Thoracic aorta (tissue), 2 donors: ENCODE data around the gene CLMN. TPM values are rescaled to one million over a fixed set of nuclear protein-coding genes. Genes with fewer than 3 reads are reported as not detected.

ENCODE experiments used
- ATAC-seq: fragments of 150-250 bp; one replicate; pipeline ENCODE4 v1.8.0; 2017; ENCODE audit warnings: low read depth; ENCODE audit not compliant: insufficient number of reproducible peaks, low FRiP score
- DNase-seq: peaks from one replicate; pipeline ENCODE4 v3.0.0-alpha.2; 2020; ENCODE audit warnings: low spot score
- H3K27ac ChIP-seq, 2 donors: fragments of 200-600 bp; sonication (generic); 1 replicate in 1 of 2; 2 replicates in 1 of 2; pipeline ENCODE4 v1.5.1; 2016; ENCODE audit warnings: mild to moderate bottlenecking in 2 of 2, moderate library complexity in 2 of 2
- H3K27me3 ChIP-seq: fragments of 200-600 bp; sonication (generic); replicated peaks from 2 replicates; pipeline ENCODE4 v1.6.0; 2016; ENCODE audit warnings: mild to moderate bottlenecking; ENCODE audit not compliant: insufficient read depth
- H3K36me3 ChIP-seq: fragments of 200-600 bp; sonication (generic); one replicate; pipeline ENCODE4 v1.5.1; 2016
- H3K4me1 ChIP-seq, 2 donors: fragments of 200-600 bp; sonication (generic); 1 replicate in 1 of 2; 2 replicates in 1 of 2; pipeline versions ENCODE4 v1.5.1 to v1.6.0; 2016; ENCODE audit warnings: low read depth in 2 of 2, mild to moderate bottlenecking in 1 of 2; ENCODE audit not compliant: control insufficient read depth in 1 of 2
- H3K4me3 ChIP-seq: fragments of 200-600 bp; sonication (generic); 2 replicates; pipeline ENCODE4 v1.5.1; 2016; ENCODE audit warnings: mild to moderate bottlenecking
- H3K9me3 ChIP-seq: fragments of 200-600 bp; sonication (generic); 2 replicates; pipeline ENCODE4 v1.5.1; 2016
- total RNA-seq, 2 donors: library from RNA; depleted of rRNA; stranded (reverse); fragments of >200 nt; gene quantifications; one replicate each; pipeline versions ENCODE4 v1.1.0 to v1.2.3, GENCODE V29; 2016
- TF ChIP-seq, protein P1 (sequence below): fragments of 200-600 bp; sonication (generic); IDR thresholded peaks from one replicate; pipeline ENCODE4 v1.5.1; 2019; ENCODE audit warnings: antibody characterized with exemption

CLMN gene
- total RNA-seq, 2 donors from 2014 or later: 7.3 to 10.4 TPM

DNA sequence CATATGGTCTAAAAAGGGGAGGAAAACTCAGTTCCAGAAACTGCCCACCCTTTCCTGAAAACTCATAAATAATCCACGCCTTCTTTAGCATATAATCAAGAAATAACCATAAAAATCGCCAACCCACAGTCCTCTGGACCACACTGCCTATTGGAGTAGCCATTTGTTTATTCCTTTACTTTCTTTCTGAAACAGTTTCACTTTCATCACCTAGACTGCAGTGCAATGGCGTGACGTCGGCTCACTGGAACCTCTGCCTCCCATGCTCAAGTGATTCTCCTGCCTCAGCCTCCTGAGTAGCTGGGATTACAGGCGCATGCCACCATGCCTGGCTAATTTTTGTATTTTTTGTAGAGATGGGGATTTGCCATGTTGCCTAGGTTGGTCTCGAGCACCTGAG is 44.2 kb downstream of the CLMN start:
- DNase-seq (no peak), ATAC-seq (no peak)
- Histone ChIP-seq H3K9me3 (no peaks in the 10 kb centered on the region), H3K27ac (no peak overlapping the region), H3K4me3 (no peak overlapping the region), H3K27me3 (no peaks in the 10 kb centered on the region), H3K4me1 (no peaks in the 10 kb centered on the region), H3K36me3 (no peaks in the 10 kb centered on the region)
- TF ChIP-seq, protein P1, sequence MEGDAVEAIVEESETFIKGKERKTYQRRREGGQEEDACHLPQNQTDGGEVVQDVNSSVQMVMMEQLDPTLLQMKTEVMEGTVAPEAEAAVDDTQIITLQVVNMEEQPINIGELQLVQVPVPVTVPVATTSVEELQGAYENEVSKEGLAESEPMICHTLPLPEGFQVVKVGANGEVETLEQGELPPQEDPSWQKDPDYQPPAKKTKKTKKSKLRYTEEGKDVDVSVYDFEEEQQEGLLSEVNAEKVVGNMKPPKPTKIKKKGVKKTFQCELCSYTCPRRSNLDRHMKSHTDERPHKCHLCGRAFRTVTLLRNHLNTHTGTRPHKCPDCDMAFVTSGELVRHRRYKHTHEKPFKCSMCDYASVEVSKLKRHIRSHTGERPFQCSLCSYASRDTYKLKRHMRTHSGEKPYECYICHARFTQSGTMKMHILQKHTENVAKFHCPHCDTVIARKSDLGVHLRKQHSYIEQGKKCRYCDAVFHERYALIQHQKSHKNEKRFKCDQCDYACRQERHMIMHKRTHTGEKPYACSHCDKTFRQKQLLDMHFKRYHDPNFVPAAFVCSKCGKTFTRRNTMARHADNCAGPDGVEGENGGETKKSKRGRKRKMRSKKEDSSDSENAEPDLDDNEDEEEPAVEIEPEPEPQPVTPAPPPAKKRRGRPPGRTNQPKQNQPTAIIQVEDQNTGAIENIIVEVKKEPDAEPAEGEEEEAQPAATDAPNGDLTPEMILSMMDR: no peak

DNA sequence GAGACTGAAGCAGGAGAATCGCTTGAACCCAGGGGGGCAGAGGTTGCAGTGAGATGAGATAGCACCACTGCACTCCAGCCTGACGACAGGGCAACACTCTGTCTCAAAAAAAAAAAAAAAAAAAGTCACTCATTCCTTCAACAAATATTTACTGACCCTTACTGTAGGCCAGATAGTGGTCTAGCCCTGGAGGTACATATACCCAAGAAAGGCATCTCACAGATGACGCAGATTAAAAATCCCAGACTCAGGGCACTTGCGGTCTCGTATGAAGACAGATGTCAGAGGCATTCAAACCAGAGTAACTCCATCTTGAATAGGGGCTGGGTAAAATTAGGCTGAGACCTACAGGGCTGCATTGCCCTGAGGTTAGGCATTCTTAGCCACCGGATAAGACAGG is 44.8 kb downstream of the CLMN start:
- Histone ChIP-seq H3K27ac (no peak overlapping the region), H3K4me3 (no peak overlapping the region), H3K36me3 (no peaks in the 10 kb centered on the region), H3K27me3 (no peaks in the 10 kb centered on the region), H3K9me3 (no peaks in the 10 kb centered on the region), H3K4me1 (no peaks in the 10 kb centered on the region)
- ATAC-seq: no peak
- TF ChIP-seq, protein P1: no peak
- DNase-seq: no peak

DNA sequence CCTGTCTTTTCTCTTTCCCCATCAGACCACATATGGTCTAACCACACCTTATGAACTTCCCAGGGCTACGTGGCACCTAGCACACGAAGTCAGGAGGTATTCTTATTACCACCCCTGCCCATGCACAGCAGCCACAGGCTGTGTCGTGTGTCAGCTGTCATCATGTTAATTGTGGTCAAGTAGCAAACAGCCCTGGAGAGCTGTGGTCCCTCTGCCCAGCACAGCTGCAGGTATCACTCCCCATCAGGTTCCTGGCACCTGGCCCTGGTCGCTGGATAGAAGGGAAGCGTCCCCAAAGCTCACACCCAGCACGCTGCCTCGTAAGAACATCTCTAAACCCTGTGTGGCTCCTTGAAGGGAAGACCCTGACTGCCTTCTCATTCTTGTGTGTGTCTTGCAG is 45.4 kb downstream of the CLMN start:
- Histone ChIP-seq H3K9me3 (no peaks in the 10 kb centered on the region), H3K4me3 (no peak overlapping the region), H3K27ac (no peak overlapping the region), H3K4me1 (no peaks in the 10 kb centered on the region), H3K36me3 (no peaks in the 10 kb centered on the region), H3K27me3 (no peaks in the 10 kb centered on the region)
- ATAC-seq: no peak
- TF ChIP-seq, protein P1: no peak
- DNase-seq: no peak

DNA sequence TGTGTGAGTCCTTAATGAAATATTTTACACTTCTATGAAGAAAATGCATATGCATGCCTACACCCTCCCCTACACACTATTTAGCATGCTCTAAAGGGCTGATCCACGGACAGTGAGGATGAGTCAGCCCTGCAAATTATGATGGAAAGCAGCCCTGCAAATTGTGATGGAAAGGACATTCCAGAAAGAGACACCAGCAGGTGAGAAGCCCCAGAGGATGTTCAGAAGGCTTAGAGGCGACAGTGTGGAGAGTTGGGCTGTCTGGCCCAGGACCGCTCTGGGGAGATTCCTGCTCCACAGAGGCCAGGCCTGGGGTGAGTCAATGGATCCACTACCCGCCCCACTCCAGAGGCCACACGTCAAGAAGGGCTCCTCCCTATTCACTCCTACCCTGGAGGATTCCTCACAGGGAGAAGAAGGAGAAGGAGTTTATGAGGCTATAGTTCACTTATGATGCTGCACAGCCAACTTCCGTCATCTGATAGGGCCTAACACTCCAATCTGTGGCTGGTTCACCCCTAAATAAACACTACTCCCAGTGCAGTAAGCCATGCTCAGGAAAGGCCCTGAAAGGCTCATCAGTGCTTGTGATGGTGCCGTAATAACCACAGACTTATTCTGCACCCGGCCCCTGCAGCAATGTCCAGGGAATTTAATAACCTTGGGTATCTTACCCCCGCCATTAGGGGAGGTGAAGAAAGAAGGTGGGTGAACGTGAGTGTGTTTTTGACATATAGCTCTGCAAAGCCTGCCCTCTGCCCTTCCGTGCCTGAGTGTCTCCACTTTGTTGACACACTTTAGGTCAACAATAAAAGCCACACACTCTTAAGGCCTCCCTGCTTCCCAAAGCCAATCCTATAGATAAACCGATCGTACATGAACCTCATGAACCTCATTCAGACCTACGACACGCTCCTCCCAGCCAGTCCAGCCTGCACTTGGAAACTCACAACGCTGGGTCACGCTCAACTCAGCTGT is 46.4 kb downstream of the CLMN start:
- H3K9me3 ChIP-seq: no peaks in the 10 kb centered on the region
- H3K27me3 ChIP-seq: no peaks in the 10 kb centered on the region
- TF ChIP-seq, protein P1: no peak
- H3K4me1 ChIP-seq: no peaks in the 10 kb centered on the region
- no peak overlapping the region for H3K4me3 ChIP-seq
- H3K36me3 ChIP-seq: no peaks in the 10 kb centered on the region
- H3K27ac ChIP-seq: no peak overlapping the region
- ATAC-seq (no peak), DNase-seq (no peak)

DNA sequence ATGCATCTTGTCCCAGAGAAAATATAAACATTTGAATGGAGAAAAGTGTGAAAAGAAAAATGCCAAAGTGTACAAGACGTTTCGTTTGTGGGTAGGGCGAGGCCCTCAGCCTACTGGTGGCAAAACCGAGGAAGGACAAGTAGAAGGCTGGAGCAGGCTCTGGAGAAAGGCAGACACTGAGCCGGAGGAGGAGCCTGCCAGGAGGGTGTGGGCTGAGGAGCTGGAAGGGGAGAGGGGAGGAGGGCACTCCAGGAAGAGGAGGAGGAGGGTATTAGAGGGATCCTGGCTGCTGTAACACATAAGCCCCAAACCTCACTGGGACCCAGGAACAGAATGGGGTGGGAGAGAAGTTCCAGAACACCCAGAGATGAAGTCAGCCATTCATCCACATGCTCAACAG is 47.7 kb downstream of the CLMN start:
- Histone ChIP-seq H3K36me3 (no peaks in the 10 kb centered on the region), H3K27me3 (no peaks in the 10 kb centered on the region), H3K9me3 (no peaks in the 10 kb centered on the region), H3K4me3 (no peak overlapping the region), H3K27ac (no peak overlapping the region), H3K4me1 (no peaks in the 10 kb centered on the region)
- DNase-seq: no peak
- TF ChIP-seq, protein P1: no peak
- no peak for ATAC-seq
